ENCODE results near the gene JPH4.

- no peak for TF ChIP-seq CTCF (IDR thresholded peaks at IDR 0.05)
- TF ChIP-seq POLR2A (IDR thresholded peaks at IDR 0.05): no peak
Observed at GRCh38 chr14:23620177-23620702, 41.6 kb upstream of the JPH4 start.
